Colonic mucosa (tissue), 4 donors: ENCODE data around the gene TCERG1L. TPM values are rescaled to one million over a fixed set of nuclear protein-coding genes. Genes with fewer than 3 reads are reported as not detected.

Source experiments
- DNase-seq: peaks from one replicate; pipeline ENCODE4 v3.0.0-alpha.2; 2020
- H3K27ac ChIP-seq: fragments of 200-600 bp; one replicate; pipeline ENCODE4 v1.8.0; 2021
- H3K27me3 ChIP-seq: fragments of 200-600 bp; one replicate; pipeline ENCODE4 v1.8.0; 2021
- H3K36me3 ChIP-seq: fragments of 200-600 bp; one replicate; pipeline ENCODE4 v1.8.0; 2021
- H3K4me1 ChIP-seq: fragments of 200-600 bp; one replicate; pipeline ENCODE4 v1.8.0; 2021; ENCODE audit warnings: mild to moderate bottlenecking
- H3K4me3 ChIP-seq: fragments of 200-600 bp; one replicate; pipeline ENCODE4 v1.8.0; 2021
- H3K9ac ChIP-seq, 2 donors: one replicate each; pipeline ENCODE4 v1.7.0; 2013; ENCODE audit warnings: control low read depth in 2 of 2, low read depth in 2 of 2, low read length in 2 of 2
- H3K9me3 ChIP-seq: fragments of 200-600 bp; one replicate; pipeline ENCODE4 v1.8.0; 2021
- intact Hi-C: fragments of 100-400 bp; cut with DNase I; formaldehyde crosslinking; loops from one replicate; pipeline ENCODE4 v1.14.1; 2022
- total RNA-seq, 2 donors: library from RNA; stranded (reverse); fragmentation: NEBNext Ultra II Directional in 1 of 2; extraction: Animal tissue kit (Norgen Biotek cat#: 25700) in 1 of 2; gene quantifications; one replicate each; pipeline ENCODE4 v1.2.1, GENCODE V29; 2021
- TF ChIP-seq, protein P1 (sequence below): fragments of 200-600 bp; IDR thresholded peaks from one replicate; pipeline ENCODE4 v1.8.0; 2022; ENCODE audit warnings: antibody characterized with exemption, mild to moderate bottlenecking
- donor health status: healthy.
- donor health status: DM: no; HTN: no; CAD: no.
- donor health status: DM: no; HTN: no; CAD: no.

TCERG1L gene, protein sequence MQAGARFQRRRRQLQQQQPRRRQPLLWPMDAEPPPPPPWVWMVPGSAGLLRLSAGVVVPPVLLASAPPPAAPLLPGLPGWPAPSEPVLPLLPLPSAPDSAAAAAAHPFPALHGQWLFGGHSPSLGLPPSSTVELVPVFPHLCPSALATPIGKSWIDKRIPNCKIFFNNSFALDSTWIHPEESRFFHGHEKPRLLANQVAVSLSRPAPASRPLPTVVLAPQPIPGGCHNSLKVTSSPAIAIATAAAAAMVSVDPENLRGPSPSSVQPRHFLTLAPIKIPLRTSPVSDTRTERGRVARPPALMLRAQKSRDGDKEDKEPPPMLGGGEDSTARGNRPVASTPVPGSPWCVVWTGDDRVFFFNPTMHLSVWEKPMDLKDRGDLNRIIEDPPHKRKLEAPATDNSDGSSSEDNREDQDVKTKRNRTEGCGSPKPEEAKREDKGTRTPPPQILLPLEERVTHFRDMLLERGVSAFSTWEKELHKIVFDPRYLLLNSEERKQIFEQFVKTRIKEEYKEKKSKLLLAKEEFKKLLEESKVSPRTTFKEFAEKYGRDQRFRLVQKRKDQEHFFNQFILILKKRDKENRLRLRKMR
- total RNA-seq, result not detected

DNA sequence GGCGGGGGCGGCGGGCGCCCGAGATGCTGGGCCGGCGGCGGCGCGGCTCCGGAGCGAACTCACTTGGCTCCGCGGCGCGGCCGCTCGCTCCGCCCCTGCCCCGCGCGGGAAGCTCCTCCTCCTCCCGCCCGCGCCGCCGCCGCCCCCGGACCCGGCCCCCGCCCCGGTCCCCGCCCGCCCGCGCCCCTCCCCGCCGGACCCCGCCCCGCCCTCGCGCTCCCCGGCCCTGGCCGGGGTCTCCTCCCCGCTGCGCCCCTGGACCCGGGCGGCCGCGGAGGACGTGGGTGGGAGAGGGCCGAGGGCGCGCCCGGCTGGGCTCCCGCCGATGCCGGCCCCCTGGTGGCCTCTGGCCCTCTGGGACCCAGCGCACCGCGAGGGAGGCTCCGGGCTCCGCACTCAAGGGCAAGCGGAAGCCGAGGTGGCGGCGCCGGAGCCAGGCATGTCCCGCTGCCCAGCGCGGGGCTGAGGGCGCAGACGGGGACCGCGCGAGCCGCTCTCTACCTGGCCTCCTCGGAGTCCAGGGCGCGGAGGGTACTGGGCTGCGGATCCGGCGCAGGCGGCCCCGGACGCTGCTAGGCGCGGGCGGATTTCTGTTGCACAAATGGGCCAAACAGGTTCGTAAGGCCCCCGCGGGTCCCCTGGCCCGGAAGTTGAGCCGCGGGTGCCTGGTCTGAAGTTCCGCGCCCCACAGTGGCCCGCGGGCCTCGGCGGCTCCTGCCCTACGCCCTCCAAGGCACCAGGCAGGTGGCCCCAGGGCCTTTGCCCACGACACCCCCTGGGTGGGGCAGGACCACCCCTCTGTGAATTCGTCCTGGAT, at the start of gene TCERG1L:
Gene TCERG1L, minus strand, starts transcription at position 61 of the 817 bp plus-strand sequence. CDS start 86 bp downstream, outside the sequence.
- H3K9ac ChIP-seq, result no peak within 1 kb of the TSS
- no peaks in the 10 kb centered on the region for H3K36me3 ChIP-seq
- no peaks in the 10 kb centered on the region for H3K9me3 ChIP-seq
- intact Hi-C loops, result no loop called here
- H3K27ac ChIP-seq, result no peak within 1 kb of the TSS
- H3K4me1 ChIP-seq, result no peaks in the 10 kb centered on the region
- no peak for DNase-seq
- H3K27me3 ChIP-seq, result peaks cover 25% of the 10 kb centered on the region
- no peak within 1 kb of the TSS for H3K4me3 ChIP-seq
- TF ChIP-seq, protein P1, sequence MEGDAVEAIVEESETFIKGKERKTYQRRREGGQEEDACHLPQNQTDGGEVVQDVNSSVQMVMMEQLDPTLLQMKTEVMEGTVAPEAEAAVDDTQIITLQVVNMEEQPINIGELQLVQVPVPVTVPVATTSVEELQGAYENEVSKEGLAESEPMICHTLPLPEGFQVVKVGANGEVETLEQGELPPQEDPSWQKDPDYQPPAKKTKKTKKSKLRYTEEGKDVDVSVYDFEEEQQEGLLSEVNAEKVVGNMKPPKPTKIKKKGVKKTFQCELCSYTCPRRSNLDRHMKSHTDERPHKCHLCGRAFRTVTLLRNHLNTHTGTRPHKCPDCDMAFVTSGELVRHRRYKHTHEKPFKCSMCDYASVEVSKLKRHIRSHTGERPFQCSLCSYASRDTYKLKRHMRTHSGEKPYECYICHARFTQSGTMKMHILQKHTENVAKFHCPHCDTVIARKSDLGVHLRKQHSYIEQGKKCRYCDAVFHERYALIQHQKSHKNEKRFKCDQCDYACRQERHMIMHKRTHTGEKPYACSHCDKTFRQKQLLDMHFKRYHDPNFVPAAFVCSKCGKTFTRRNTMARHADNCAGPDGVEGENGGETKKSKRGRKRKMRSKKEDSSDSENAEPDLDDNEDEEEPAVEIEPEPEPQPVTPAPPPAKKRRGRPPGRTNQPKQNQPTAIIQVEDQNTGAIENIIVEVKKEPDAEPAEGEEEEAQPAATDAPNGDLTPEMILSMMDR, result no peak

DNA sequence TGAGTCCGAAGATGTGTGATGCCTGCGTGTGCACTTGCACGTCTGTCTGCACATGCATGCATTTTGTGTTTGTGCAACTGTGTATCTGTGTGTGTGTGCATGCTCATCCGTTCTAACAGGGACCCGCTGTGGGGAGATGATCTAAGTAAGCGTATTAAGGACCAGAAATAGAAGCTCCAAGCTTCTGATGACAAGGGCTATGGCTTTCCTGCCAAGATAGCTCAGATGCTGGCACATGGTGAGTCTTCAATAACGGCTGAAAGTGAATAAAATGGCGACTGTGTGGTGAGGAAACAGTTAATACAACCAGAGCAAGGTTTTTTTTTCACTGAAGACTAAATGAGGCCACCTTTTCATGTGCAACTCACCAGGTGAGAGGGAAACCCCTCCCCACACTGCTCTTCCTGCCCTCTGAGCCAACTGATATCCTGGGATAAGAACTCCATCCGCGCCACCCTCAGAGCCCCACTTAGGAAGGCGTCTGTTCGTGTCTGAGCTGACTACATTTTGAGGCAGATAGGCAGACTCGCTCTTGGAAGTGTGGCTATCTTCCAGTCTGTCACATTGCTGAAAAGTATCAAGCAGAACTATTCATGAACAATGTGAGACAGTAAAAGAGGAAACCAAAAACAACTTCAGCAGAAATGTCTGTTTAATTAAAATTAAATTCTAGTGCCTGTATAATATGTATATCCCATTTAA, 47.4 kb upstream of the TCERG1L start:
- intact Hi-C loops, result no loop called here
- DNase-seq, result no peak
- no peak overlapping the region for H3K4me3 ChIP-seq

DNA sequence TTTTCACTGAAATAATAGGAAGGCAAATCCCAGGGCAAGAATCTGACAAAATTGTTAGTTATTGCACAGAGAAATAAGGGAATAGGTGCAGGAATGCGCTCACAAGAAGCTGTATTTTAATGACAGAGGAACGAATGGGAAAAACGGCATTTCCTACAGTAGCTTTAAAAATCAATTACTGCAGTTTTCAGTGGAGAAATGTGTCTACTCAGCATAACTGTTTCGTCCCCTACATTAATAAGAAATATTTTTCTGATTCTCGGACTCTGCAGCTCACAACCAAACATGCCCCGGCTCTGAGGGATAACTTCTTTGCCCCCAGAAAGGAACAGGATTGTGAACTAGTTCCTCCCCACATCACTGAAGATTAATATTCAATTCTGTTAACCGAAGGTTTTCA, 44.9 kb upstream of the TCERG1L start:
- no peaks in the 10 kb centered on the region for H3K4me1 ChIP-seq
- H3K4me3 ChIP-seq, result no peak overlapping the region
- no peaks in the 10 kb centered on the region for H3K9me3 ChIP-seq
- intact Hi-C loops, result no loop called here
- no peak overlapping the region for H3K9ac ChIP-seq
- no peaks in the 10 kb centered on the region for H3K27me3 ChIP-seq
- H3K27ac ChIP-seq, result no peak overlapping the region
- DNase-seq, result no peak
- TF ChIP-seq, protein P1, result no peak
- H3K36me3 ChIP-seq, result no peaks in the 10 kb centered on the region

More for the DNA sequence above, 47.4 kb upstream of the TCERG1L start:
- no peak overlapping the region for H3K9ac ChIP-seq
- no peak overlapping the region for H3K27ac ChIP-seq
- no peaks in the 10 kb centered on the region for H3K27me3 ChIP-seq
- H3K9me3 ChIP-seq, result no peaks in the 10 kb centered on the region
- H3K36me3 ChIP-seq, result no peaks in the 10 kb centered on the region
- TF ChIP-seq, protein P1, result no peak
- no peaks in the 10 kb centered on the region for H3K4me1 ChIP-seq

DNA sequence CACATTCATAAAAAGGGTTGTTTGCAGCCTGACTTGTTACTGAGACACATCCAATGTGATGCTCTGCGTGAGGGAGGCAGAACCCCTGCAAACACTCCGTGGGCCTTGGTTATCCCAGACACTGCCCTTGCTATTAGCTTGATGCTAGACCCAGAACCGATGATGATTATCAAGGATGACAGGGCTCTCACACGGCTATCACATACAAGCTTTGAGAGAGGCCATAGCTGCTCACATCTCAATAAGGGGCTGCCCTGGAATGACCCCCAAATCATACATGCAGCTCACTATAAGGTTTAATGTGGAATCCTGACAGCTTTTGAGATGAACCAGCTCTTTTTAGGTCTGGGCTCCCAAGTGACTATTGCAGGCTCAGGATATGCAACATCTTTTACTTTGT, 44.4 kb upstream of the TCERG1L start:
- no peaks in the 10 kb centered on the region for H3K27me3 ChIP-seq
- intact Hi-C loops, result no loop called here
- no peak for DNase-seq
- TF ChIP-seq, protein P1, result no peak
- H3K9ac ChIP-seq, result no peak overlapping the region
- H3K27ac ChIP-seq, result no peak overlapping the region
- no peaks in the 10 kb centered on the region for H3K4me1 ChIP-seq
- H3K9me3 ChIP-seq, result no peaks in the 10 kb centered on the region
- H3K4me3 ChIP-seq, result no peak overlapping the region
- no peaks in the 10 kb centered on the region for H3K36me3 ChIP-seq

DNA sequence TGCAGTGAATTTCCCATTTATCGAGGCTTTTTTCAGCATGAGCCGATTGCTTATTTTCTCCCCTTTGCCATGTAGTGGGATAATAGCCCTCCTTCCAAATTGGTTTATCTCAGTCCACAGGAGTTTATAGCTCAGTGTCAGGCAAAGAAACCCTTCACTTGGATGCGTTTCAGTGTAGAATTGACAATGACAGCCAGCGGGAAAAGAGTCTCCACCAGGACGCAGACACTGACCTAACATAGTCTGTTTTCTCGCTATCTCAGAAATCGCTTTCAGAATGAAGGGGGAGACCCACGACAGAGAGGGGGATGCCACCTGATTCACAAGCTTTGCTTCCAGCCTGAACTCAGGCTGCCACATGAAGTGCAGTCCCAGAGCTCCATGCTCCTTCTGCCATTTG, 43.5 kb upstream of the TCERG1L start:
- Histone ChIP-seq H3K9me3 (no peaks in the 10 kb centered on the region), H3K9ac (no peak overlapping the region), H3K27ac (no peak overlapping the region), H3K4me1 (no peaks in the 10 kb centered on the region), H3K36me3 (no peaks in the 10 kb centered on the region), H3K27me3 (no peaks in the 10 kb centered on the region), H3K4me3 (no peak overlapping the region)
- TF ChIP-seq, protein P1, result no peak
- intact Hi-C loops, result no loop called here
- no peak for DNase-seq
